GM19438 (cell line): Measurements from ENCODE around the gene BATF.

Source experiments
- ATAC-seq: cut with Tn5 transposase; IDR thresholded peaks from one replicate; pipeline ENCODE4 v1.9.1; 2021; ENCODE audit warnings: low read depth; ENCODE audit not compliant: unreplicated experiment

The BATF gene

DNA sequence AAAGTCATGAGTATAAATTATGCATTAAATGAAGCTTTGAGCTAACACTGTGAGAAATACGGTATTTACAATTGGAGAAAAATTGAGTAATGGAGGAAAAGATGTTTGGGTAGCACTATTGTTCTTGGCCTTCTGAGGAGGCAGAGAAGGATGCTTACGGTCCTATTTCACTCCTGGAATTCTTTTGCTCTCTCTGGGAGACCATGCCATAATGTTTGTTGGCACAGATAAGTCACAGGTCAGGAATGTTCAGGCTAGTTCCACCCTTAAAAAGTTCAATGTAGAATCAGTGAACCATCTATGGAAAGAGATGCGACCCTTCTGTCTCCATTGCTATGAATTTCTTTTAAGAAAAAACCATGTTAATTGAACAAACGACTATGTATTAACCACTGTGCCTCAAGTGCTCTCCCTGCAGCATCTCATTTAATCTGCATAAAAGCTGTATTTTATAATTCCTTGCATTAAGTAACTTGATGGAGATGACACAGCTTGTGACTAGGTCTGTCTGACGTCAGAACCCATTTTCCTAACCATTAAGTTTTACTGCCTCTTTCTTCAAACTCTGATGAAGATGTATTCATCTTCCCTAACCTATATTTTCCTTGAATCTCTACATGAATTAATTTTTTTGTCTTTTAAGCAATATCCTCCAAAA, 9.5 kb downstream of the BATF start:
- no peak for ATAC-seq

DNA sequence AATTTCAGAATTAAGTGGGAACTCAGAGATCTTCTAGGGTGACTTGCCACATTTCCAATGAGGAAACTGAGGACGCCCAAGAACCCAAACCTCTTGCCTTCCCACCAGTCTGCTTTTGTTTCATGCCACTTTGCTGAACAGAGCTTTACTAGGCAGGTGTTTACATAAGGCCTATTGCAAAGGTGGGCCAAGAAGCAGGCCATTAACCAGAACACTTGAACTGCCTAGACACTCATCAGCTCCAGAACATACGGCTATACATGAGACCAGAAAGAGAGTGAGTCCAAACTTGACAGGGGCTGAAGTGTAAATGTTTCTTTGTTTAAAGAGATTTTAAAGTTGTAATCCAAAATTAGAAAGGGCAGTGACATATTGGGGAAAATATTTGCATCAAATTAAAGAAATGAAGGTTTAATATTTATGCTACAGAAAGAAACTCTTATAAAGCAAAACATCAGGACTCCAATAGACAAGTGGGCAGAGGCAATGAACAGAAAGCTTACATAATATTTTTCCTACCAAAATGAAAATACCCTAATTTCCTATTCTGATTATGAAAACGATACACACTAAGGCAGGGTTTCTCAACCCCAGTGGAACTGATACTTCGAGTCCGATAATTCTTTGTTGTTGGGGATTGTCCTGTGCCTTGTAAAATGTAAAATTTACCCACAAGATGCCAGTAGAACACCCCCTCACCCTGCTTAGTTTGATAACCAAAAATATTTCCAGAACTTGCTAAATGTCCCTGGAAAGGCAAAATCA, 11.7 kb downstream of the BATF start:
- ATAC-seq, result no peak

DNA sequence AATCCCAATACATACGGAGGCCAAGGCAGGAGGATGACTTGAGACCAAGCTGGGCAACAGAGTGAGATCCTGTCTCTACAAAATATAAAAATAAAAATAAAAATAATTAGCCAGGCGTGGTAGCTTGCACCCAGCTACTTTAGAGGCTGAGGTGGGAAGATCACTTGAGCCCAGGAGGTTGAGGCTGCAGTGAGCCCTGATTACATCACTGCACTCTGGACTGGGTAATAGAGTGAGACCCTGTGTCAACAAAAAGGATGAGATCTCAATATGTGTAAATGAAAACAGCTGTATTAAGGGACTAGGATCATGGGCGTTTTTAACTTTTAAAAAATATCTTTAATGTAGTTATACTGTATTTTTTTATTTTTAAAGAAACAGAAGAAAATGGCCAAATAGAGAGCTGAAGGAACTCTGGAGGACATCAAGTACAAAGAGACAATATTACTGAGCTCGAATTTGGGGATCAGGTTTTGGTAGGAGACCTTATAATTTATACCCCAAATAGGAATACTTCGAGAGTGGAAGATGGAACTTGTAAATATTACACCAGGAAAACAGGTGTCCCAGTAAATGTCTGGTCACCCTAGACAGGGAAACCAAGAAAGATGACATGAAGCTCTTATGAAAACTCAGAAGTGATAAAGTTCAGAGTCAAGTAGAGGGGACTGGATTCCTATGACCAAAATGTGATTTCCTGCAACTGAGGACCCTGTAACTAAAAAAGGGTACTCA, 13.1 kb downstream of the BATF start:
- no peak for ATAC-seq

DNA sequence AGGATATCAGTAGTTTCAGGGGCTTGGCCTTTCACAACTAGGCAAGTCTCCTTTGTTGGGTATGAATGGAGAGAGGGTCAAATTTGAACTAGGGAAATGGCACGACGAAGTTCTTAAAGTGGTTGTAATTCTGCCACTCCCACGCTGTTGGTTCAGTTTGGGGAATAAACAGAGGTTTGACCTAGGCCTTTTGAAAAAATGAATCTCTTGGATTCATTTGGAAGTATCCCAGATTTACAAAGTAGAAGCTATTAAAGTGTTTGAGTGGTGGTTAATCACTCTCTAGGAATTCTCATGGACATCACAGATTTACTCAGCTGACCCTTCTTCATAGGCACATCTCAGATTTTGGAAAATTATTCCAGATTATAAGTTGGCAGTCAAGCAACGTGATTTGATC, 14.8 kb downstream of the BATF start:
- no peak for ATAC-seq

DNA sequence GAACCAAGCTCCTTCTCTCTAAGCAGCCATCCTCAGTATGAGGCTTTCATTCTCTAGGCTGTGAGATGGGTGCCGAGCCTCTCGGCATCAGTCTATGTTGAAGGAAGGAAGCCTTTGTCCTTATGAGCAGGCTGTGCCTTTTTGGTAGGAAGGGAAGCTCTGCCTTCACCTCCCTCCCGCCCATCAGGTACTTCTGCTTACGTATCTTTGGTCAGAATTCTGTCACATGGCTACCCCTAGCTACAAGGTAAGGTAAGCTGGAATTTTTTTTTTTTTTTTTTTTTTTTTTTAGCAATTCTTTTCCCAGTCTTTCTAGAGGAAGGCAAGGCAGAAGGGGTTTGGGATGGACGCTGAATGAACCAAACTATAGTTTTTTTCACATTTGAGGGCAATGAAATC, 16.9 kb downstream of the BATF start:
- no peak for ATAC-seq

DNA sequence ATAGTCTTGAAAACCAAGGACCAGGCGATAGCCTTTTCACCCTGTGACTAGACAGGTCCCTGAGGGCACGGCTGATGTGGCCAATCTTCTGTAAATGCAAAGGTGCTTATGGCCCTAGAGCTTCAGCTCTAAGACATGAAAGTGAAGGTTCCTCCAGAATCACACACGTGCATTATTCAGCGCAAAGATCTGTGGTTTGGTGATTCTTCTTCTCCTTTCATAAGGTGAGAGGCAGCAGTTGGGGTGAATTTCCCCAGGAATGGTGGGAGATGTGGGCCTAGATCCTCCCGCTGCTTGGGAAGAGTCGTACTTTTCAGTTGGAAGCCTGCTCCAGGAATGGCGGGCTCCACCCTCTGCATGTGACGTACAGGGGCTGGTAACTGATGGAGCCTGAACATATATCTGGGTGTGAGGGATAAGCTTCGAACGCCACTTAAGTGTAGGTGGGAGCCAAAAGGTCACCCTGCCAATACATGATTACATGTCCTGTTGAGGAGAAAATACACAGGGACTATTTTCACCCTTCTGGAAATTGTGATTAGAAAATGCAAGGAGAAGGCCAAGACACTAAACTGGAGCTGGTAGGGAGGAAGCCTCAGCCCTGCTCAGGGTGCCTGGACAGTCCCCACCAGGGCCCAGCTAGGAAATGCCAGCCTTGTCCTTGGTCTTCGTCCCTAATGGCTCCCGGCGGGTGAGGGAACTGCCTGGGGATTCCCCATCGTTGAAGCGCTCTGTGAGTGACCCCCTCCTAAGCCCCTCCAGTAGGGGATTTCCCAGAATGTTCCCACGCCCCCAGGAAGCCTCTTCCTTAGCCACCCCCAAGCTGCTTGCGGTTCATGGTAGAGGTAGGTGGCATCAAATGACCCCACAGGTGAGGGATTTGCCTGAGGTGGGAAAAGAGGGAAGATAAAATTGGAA, 17.6 kb downstream of the BATF start:
- no peak for ATAC-seq

DNA sequence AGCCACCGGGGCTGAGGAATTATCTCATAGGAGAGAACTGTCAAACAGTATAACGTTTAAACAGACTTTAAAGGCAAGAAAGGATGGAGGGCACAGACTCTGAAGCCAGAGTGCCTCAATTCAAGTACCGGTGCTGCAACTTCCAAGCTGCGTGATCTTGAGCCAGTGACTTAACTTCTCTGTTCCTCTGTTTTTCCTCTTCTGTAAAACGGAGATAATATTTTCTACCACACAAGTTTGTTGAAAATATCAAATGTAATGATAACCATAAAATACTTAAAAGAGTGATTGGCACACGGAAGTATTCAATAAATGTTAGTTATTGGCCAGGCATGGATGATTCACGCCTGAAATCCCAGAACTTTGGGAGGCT, 18.2 kb downstream of the BATF start:
- no peak for ATAC-seq

DNA sequence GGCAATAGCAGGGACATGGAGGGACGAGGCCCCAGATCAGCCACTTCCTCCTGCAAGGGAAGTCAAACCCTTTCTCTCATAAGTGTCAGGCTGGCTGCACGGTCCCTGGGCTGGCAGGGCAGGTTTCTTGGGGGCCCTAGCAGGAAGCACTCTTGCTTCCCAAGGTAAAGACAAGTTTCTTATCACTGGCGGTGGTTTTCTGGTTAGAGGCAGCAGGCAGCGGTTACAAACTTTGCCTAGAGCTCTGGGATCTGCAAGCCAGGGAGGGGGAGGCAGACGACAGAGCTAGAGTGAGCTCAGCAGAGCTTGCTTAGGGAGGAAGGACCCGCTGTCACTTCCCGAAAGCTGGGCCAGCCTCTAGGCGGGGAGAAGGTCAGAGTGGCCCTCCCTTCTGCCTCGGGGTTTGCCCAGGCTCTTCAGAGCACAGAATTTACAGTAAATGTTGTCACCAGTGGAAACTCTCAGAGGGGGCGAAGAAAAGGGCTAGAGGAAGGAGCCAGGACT, 20.4 kb downstream of the BATF start:
- ATAC-seq, result peak; percentile 63

DNA sequence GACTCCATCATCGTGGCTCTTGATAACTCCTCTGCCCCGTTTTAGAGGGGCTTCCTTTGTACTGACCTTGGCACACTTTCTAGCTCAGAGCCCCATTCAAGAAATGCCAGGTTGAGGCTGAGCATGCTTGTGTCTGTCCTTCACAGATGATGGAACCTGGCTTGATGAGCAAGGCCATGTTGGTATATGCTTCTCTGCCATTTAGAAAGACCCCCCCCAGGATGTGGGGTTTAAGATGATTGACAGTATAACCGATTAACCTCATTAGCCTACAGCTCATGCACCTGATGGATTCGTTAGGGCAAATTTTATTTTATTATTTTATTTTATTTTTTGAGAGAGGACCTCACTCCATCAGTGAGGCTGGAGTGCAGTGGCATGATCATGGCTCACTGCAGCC, 21.0 kb downstream of the BATF start:
- no peak for ATAC-seq

DNA sequence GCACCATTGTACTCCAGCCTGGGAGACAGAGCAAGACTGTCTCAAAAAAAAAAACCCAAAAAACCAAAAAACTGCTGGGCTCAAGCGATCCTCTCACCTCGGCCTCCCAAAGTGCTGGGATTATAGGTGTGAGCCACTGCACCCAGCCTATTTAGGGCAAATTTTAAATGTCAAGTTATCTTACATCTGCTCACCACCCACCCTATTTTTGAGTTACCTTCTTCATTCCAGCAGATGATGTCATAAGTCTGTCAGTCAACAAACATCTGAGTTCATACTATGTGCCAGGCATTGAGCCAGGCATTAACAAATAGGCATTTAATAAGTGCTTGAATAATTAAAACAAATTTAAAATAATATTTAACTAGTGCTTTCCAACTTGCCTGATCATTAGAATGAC, 21.5 kb downstream of the BATF start:
- no peak for ATAC-seq

DNA sequence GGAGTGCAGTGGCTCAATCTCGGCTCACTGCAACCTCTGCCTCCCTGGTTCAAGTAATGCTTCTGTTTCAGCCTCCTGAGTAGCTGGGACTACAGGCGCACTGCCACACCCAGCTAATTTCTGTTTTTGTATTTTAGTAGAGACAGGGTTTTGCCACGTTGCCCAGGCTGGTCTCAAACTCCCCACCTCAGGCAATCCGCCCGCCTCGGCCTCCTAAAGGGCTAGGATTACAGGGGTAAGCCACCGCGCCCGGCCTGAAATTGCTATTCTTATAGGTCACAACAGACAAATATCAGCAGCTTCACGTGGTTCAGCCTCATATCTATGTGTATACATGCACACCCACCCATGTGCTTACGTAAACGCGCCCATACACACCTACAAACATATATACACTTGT, 23.6 kb downstream of the BATF start:
- no peak for ATAC-seq

DNA sequence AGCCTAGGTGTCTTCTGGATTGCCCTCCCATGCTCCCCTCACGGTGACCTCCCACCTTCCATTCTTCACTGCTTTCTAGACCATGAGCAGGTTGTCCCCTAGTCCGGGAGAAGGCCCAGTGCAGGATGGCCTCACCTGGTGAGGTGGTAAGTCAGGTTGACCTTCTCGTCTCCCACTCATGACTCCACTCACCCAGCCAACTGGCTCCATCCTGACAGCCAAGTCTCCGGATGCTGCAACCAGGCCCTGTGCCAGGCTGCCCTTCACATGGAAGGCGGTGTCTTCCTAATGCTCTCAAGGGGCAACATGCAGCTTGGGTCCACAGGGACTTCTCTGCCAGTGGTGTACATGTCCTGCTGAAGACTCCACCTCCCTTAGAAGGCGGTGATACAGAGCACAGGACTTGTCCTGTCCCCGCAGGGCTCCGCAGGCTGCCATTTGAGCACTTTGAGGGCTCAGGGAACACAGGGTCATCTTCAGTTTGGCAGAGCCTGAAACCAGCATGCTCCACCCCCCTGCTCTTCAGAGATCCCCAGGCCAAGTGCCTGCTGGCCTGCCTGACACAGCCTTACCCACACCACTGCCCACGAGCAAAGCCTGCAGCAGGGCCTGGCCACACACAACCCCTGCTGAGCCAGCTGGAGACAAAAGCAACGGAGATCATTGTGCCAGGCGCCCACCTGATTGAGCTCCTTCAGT, 25.4 kb downstream of the BATF start:
- no peak for ATAC-seq

DNA sequence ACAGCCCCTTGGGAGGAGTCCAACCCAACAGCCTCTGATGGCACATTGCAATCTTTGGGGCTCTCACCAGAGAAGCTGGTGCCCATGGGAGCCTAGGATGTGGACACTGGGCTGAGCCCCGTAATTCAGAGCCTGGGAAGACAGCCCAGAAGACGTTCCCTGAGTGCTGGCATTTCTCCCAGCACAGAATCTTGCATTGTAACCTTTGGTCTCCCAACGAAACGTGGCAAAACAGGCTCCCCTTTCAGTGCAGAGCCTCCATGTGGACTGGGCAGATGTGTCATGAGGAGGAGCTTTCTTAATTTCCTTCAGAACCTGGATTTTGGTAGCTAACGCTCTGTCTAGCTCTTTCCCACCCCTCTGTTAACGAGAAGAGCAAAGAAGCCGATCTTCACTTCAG, 26.3 kb downstream of the BATF start:
- ATAC-seq, result no peak

DNA sequence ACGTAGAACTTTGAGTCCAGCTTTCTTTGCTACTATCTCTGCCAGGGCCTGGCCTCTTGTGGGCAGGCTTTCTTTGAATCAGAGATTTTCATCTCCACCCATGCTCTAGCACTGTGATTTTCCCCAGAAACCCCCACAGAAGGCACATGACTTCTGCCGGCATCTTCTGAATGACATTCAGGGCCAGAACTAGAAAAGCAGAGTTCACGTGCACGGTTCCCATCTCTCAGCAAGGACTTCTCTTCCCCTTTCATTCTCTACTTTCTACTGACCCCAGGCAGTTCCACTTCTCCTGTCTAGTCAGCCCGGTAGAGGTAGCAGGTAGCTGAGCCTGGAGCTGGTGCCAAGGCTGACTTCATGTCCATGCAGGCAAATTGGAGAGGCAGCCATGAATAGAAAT, 26.9 kb downstream of the BATF start:
- peak; percentile 61 for ATAC-seq

DNA sequence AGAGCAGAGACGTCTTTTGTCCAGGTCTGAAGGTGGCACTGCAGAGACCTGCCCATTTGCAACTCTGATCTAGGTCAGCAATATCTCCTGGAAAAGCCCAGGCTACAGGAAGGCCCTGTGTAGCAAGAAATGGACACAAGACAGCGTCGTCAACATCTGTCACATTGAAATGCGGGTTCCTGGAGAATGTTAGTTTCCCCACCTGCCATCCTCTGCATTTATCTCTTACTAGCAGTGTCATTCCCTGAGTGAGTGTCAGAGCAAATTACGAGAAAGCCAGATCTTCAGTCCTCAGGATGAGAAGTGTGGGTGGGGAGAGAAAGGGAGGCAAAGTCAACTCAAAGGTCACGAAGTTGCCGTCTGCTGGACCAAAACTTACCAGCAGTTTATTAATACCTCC, 28.8 kb downstream of the BATF start:
- ATAC-seq, result no peak

DNA sequence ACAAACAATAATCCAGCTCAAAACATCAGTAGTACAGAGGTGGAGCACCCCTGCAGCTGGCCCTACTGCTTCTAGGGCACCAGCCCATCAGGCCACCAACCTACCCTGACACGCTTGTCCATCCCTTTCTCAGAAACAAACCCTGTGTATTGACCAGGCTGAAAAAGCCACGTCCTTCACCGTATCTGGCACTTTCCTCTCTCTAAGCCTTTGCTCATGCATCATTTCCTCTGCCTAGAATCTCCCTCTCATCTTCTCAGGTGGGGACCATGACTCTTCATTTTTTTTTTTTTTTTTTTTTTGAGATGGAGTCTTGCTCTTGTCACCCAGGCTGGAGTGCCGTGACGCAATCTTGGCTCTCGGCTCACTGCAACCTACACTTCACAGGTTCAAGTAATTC, 30.9 kb downstream of the BATF start:
- no peak for ATAC-seq

DNA sequence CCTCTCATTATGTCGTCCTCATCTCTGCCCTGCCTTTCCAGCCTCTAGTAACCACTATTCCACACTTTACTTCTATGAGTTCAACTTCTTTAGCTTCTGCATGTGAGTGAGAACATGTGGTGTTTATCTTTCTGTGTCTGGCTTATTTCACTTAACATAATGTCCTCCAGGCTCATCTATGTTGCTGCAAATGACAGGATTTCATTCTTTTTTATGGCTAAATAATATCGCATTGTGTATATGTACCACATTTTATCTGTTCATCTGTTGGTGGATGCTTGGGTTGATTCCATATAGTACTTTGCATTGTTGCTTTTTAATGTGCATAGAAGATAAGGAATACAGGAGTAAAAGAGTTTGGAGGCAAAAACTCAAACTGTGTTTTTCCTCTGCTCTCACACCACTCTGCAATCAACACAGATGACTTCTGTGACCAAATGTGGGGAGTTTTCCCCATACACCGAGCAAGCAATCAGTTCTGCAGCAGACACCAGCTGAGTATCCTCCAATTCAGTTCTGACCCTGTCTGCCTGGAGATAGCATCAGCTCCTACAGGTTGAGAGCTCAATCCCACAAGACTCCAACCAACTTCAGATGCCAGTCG, 31.6 kb downstream of the BATF start:
- ATAC-seq, result no peak

DNA sequence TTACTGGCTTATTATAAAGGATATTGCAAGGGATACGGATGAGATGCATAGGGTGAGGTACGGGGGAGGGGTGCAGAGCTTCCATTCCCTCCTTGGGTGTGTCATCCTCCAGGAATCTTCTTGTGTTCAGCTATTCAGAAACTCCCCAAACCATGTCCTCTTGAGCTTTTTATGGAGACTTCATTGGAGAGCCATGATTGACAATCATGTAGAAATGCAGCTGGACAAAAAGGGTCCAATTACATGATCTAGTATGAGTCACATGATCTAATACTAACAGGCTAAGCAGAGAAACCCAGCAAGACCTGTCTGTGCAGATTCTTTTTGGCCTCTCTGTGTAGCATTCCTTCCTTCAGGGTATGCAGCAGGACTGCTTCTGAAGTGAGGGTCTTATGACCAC, 32.2 kb downstream of the BATF start:
- no peak for ATAC-seq

DNA sequence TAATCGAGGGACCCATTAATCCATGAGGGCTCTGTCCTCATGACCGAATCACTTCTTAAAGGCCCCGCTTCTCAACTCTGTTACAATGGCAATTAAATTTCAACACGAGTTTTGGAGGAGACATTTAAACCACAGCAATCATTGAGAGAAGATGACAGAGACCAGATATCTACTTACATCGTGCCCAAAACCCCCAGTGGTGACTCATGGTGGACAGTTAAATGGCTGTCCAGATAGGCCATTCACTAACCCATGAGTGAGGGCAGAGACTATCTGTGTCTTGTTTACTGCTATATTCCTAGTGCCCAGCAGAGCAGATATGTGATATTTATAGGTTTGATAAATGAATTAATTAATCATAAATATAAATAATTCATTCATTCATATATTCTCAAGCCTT, 36.2 kb downstream of the BATF start:
- no peak for ATAC-seq

DNA sequence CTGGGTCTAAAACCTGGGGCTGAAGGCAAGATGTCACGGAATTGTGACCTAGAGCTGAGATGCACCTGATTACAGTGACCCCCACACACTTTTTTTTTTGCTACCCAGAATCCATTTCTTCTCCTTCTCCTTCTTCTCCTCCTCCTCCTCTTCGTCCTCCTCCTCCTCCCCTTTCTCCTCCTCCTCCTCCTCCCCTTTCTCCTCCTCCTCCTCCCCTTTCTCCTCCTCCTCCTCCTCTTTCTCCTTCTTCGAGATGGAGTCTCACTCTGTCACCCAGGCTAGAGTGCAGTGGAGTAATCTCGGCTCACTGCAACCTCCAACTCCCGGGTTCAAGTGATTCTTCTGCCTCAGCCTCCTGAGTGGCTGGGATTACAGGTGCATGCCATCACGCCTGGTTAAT, 36.8 kb downstream of the BATF start:
- no peak for ATAC-seq
